ENCODE data around the gene HERC4. TPM values are rescaled to one million over a fixed set of nuclear protein-coding genes. Genes with fewer than 3 reads are reported as not detected.
"Not testable (repeated sequence)": the region's sequence is repeated elsewhere in the genome, so short reads cannot be mapped to it uniquely, and the experiment has no call there.

The HERC4 gene
- total RNA-seq, 4 donors from 2014 or later: 54.5 to 82.4 (median 67.5) TPM

DNA sequence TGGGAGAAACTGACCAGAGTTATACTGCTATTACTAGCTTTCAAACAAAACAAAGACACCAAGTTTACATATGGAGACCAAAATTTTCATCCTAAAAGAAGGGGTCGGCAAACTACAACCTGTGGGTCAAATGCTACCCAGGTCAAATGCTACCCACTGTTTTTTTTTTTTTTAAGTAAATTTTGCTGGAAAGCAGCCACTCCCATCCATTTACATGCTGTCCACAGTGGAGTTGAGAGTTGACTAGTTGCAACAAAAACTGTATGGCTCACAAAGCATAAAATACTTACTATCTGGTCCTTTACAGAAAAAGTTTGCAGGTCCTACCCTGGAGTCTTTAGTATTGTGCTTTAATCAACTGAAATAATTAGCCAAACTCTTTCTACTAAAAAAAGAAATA lies 99.2 kb downstream of the HERC4 start:
- no peak overlapping the region for H3K27ac ChIP-seq
- DNase-seq: no peak
- H3K27me3 ChIP-seq: no peaks in the 10 kb centered on the region
- peaks cover 5 to 6% of the 10 kb centered on the region in 2 donors for H3K4me1 ChIP-seq
- peaks cover 8 to 16% of the 10 kb centered on the region in 2 donors for H3K36me3 ChIP-seq
- no peak overlapping the region for H3K4me3 ChIP-seq (replicated peaks in 1 of 3)
- intact Hi-C loops (cut with DNase I): no loop called here
- TF ChIP-seq POLR2A (IDR thresholded peaks at IDR 0.05): no peak
- TF ChIP-seq, protein P1, sequence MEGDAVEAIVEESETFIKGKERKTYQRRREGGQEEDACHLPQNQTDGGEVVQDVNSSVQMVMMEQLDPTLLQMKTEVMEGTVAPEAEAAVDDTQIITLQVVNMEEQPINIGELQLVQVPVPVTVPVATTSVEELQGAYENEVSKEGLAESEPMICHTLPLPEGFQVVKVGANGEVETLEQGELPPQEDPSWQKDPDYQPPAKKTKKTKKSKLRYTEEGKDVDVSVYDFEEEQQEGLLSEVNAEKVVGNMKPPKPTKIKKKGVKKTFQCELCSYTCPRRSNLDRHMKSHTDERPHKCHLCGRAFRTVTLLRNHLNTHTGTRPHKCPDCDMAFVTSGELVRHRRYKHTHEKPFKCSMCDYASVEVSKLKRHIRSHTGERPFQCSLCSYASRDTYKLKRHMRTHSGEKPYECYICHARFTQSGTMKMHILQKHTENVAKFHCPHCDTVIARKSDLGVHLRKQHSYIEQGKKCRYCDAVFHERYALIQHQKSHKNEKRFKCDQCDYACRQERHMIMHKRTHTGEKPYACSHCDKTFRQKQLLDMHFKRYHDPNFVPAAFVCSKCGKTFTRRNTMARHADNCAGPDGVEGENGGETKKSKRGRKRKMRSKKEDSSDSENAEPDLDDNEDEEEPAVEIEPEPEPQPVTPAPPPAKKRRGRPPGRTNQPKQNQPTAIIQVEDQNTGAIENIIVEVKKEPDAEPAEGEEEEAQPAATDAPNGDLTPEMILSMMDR (IDR thresholded peaks at IDR 0.05): no peak
- 81 to 95% methylated on average over 1 of the region's 1 CpG for WGBS, 2 donors
- no peaks in the 10 kb centered on the region for H3K9me3 ChIP-seq

DNA sequence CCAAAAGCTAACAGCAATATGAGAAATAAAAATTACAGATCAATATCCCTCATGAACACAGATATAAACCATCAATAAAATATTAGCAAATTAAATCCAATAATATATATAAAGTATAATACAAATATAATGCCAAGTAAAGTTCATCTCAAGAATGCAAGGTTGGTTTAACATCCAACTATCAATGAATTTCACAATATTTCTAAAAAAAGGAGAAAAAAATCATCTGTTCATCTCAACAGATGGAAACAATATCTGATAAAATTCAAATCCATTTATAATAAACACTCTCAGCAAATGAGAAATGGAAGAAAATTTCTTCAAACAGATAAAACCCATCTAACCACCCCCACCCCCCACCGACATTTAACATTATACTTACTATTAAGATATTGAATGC lies 103.8 kb downstream of the HERC4 start:
- Histone ChIP-seq H3K27me3 (no peaks in the 10 kb centered on the region), H3K9me3 (no peaks in the 10 kb centered on the region), H3K27ac (no peak overlapping the region), H3K4me1 (peaks cover 0 to under 1% of the 10 kb centered on the region in 2 donors), H3K4me3 (replicated peaks in 1 of 3) (no peak overlapping the region), H3K36me3 (peaks cover 1 to 6% of the 10 kb centered on the region in 2 donors)
- DNase-seq: no peak
- WGBS, 2 donors: 96% methylated on average over 1 of the region's 1 CpG
- TF ChIP-seq POLR2A (IDR thresholded peaks at IDR 0.05): no peak
- TF ChIP-seq, protein P1 (IDR thresholded peaks at IDR 0.05): no peak
- intact Hi-C loops (cut with DNase I): no loop called here

DNA sequence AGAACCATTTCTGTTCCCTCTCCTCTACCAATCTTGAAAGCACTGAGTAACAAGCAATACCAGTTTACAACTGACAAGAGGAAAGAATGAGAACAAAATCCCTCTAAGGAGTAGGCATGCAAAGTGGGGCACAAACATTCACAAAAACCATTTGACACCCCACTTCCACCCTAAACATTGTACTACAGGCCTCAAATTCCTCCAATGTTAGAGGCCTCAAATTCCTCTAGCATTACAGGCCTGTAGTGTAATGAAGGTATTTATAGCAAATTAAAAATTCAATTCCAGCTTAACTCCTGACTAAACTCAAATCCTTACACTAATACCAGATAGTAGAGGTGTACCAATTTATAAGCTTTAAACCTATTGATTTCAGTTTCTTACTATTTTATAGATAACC lies 105.2 kb downstream of the HERC4 start:
- Histone ChIP-seq H3K4me1 (no peaks in the 10 kb centered on the region), H3K4me3 (replicated peaks in 1 of 3) (no peak overlapping the region), H3K27ac (no peak overlapping the region), H3K36me3 (peaks cover 14 to 17% of the 10 kb centered on the region in 2 donors), H3K27me3 (no peaks in the 10 kb centered on the region), H3K9me3 (no peaks in the 10 kb centered on the region)
- no peak for DNase-seq
- no peak for TF ChIP-seq POLR2A (IDR thresholded peaks at IDR 0.05)
- TF ChIP-seq, protein P1 (IDR thresholded peaks at IDR 0.05): no peak
- intact Hi-C loops (cut with DNase I): no loop called here

DNA sequence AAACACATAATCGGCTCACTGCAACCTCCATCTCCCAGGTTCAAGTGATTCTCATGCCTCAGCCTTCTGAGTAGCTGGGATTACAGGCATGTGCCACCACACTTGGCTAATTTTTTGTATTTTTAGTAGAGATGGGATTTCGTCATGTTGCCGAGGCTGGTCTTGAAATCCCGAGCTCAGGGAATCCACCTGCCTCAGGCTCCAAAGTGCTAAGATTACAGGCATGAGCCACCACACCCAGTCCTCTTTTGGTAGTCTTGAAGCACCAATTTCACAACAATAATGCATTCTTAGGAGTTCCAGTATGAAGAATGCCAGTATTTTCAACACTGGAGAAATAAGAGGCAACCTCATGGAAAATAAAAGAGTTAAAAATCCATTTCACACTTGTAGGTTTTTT lies 109.0 kb downstream of the HERC4 start:
- H3K4me1 ChIP-seq; H3K4me3 ChIP-seq (replicated peaks in 1 of 3); H3K9me3 ChIP-seq; intact Hi-C loops (cut with DNase I); H3K27me3 ChIP-seq; H3K27ac ChIP-seq; DNase-seq: not testable (repeated sequence)
- peaks cover 11 to 14% of the 10 kb centered on the region in 2 donors for H3K36me3 ChIP-seq
- whole genome bisulfite sequencing, 2 donors: 89 to 94% methylated on average over 4 of the region's 4 CpGs

DNA sequence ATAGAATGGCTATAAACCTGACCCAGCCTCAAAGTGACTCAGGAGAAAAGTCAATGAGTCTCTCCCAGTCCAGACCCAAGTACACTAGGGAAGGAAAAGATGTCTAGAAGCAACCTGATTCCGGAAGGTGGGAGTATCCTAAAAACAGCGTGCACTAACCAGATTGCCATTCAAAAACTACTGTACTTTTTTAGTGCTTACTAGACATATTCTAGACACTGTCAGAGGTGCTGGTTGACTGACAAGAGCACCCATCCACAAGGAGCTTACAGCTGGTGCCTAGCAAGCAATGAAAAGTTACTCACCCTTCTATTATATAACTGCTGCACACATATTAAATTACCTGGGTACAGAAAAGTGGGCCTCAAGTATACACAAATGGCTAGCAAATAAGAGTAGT lies 109.6 kb downstream of the HERC4 start:
- no peak for TF ChIP-seq POLR2A (IDR thresholded peaks at IDR 0.05)
- intact Hi-C loops (cut with DNase I): no loop called here
- Histone ChIP-seq H3K4me1 (no peaks in the 10 kb centered on the region), H3K27ac (no peak overlapping the region), H3K36me3 (peaks cover 11 to 14% of the 10 kb centered on the region in 2 donors), H3K27me3 (no peaks in the 10 kb centered on the region), H3K9me3 (no peaks in the 10 kb centered on the region), H3K4me3 (replicated peaks in 1 of 3) (no peak overlapping the region)
- no peak for DNase-seq
- WGBS, 2 donors: 96% methylated on average over 2 of the region's 2 CpGs

DNA sequence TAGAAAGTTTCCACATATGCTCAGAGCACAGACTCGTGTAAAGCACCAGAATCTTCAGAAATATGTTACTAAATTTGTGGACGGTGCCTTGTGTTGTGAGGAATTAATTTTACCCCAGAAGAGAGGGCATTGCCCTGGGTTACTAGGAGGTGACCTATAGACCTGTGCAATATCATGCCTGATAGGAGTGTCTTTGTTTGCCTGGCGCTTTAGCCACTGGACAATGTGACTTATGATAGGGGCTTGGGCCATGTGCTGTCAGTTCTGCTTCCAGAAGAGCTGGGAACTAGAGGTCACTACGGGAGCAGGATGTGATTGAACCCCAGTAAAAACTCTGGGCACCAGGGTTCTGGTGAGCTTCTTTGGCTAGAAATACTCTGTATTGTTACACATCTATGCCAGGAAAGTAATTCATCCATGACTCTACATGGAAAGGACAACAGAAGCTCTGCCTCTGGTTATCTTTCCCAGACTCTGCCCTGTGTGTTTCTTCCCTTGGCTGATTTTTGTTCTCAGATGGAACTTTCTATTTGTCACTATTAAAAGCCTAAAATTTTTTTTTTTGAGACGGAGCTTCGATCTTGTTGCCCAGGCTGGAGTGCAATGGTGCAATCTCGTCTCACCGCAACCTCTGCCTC lies 115.1 kb downstream of the HERC4 start:
- no peak for DNase-seq
- intact Hi-C loops (cut with DNase I): no loop called here
- Histone ChIP-seq H3K4me3 (replicated peaks in 1 of 3) (no peak overlapping the region), H3K36me3 (peaks cover under 1 to 4% of the 10 kb centered on the region in 2 donors), H3K27me3 (no peaks in the 10 kb centered on the region), H3K9me3 (no peaks in the 10 kb centered on the region), H3K4me1 (no peaks in the 10 kb centered on the region), H3K27ac (no peak overlapping the region)
- TF ChIP-seq, protein P1 (IDR thresholded peaks at IDR 0.05): no peak
- no peak for TF ChIP-seq POLR2A (IDR thresholded peaks at IDR 0.05)
- WGBS, 2 donors: 94 to 96% methylated on average over 8 of the region's 8 CpGs
